ENCODE measurements around the gene TRIM6. TPM values are rescaled to one million over a fixed set of nuclear protein-coding genes. Genes with fewer than 3 reads are reported as not detected.

Gene TRIM6, protein sequence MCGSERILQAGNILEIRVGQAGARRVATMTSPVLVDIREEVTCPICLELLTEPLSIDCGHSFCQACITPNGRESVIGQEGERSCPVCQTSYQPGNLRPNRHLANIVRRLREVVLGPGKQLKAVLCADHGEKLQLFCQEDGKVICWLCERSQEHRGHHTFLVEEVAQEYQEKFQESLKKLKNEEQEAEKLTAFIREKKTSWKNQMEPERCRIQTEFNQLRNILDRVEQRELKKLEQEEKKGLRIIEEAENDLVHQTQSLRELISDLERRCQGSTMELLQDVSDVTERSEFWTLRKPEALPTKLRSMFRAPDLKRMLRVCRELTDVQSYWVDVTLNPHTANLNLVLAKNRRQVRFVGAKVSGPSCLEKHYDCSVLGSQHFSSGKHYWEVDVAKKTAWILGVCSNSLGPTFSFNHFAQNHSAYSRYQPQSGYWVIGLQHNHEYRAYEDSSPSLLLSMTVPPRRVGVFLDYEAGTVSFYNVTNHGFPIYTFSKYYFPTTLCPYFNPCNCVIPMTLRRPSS
- total RNA-seq = 10 to 100 TPM in 1 of 5 donors, 1 to 10 TPM in 1, under 1 TPM in 1, not detected in 2; 0.87 to 10.3 (median 2.6) TPM
- 1 to 10 TPM; 1.1 to 2.3 (median 1.2) TPM for polyA plus RNA-seq
- long read RNA-seq, donor 1 = 0 reads
- long read RNA-seq, donor 2 = 0 reads
- long read RNA-seq, donor 3 = 0 reads
- long read RNA-seq, donor 4 = 0 reads
- long read RNA-seq, donor 5 = 0 reads
- long read RNA-seq, donor 6, partial matches to known transcripts = 0 of 2 reads
- long read RNA-seq, donor 6, other reads (novel, unspliced or antisense) = 0 of 2 reads
- long read RNA-seq, donor 7 = 0 reads
- long read RNA-seq, donor 8 = 0 reads
- long read RNA-seq, donor 9 = 0 reads
- long read RNA-seq, donor 10 = 0 reads

GRCh38 chr11:5596607-5597201 lies at the start of gene TRIM6:
Gene TRIM6, plus strand, starts transcription at chr11:5596637. Its CDS starts 261 bp downstream, at chr11:5596898.
- Histone ChIP-seq H3K27ac (peak within 1 kb of the TSS in 3 of 5 donors; percentile 63 to 80 (median 64)), H3K36me3 (no peaks in the 10 kb centered on the region), H3K9me3 (no peaks in the 10 kb centered on the region), H3K4me1 (peaks cover 5 to 29% (median 21%) of the 10 kb centered on the region in 4 donors), H3K27me3 (no peaks in the 10 kb centered on the region), H3K4me3 (peak within 1 kb of the TSS; percentile 45 to 55 (median 48))
- WGBS, 5 donors = 3 to 8% (median 6%) methylated on average over 20 of the region's 20 CpGs
- TF ChIP-seq POLR2AphosphoS5 (IDR thresholded peaks at IDR 0.05) = no peak
- intact Hi-C loops (cut with DNase I; ENCODE audit: low total_unique reads) = no loop called here
- peak; percentile 35 to 76 for DNase-seq

GRCh38 chr11:5547982-5548381 lies 48.5 kb upstream of the TRIM6 start:
- no peak overlapping the region for H3K4me3 ChIP-seq
- no peaks in the 10 kb centered on the region for H3K9me3 ChIP-seq
- intact Hi-C loops (cut with DNase I; ENCODE audit: low total_unique reads) = no loop called here
- DNase-seq = no peak
- no peak overlapping the region for H3K27ac ChIP-seq
- no peaks in the 10 kb centered on the region for H3K4me1 ChIP-seq
- TF ChIP-seq POLR2A (IDR thresholded peaks at IDR 0.05) (no peak), CTCF (IDR thresholded peaks at IDR 0.05) (no peak), EP300 (IDR thresholded peaks at IDR 0.05) (no peak), POLR2AphosphoS5 (IDR thresholded peaks at IDR 0.05) (no peak)
- 93 to 97% (median 95%) methylated on average over 1 of the region's 1 CpG for WGBS, 5 donors
- no peaks in the 10 kb centered on the region for H3K27me3 ChIP-seq
- H3K36me3 ChIP-seq = no peaks in the 10 kb centered on the region

DNA sequence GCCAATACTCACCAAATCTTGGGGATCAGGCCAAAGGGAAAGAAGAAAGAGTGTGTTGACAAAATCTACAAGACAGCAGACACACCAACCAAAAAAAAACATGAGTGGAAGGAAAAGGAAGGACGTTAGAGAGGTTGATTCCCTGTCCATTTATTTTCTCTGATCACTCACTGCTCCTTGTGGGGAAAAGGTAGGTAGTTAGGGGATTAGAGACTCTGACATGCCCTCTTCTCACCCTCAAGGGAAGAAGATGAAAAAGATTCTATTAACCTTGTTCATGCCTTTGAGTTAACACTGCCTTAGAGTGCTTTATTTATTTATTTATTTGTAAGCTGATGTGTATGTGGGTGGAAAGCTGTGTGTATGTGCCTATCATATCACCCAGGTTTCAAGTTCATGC lies 48.0 kb upstream of the TRIM6 start, which contains the start of gene OR52H1:
Gene OR52H1, minus strand, starts transcription at position 101 of the 400 bp plus-strand sequence. CDS start 3,035 bp downstream, outside the sequence.
- no peaks in the 10 kb centered on the region for H3K4me1 ChIP-seq
- WGBS, 5 donors = 26 to 50% (median 39%) methylated on average over 1 of the region's 1 CpG
- TF ChIP-seq POLR2A (IDR thresholded peaks at IDR 0.05) = no peak
- no peak for TF ChIP-seq CTCF (IDR thresholded peaks at IDR 0.05)
- no peak for TF ChIP-seq POLR2AphosphoS5 (IDR thresholded peaks at IDR 0.05)
- no peak for TF ChIP-seq EP300 (IDR thresholded peaks at IDR 0.05)

DNA sequence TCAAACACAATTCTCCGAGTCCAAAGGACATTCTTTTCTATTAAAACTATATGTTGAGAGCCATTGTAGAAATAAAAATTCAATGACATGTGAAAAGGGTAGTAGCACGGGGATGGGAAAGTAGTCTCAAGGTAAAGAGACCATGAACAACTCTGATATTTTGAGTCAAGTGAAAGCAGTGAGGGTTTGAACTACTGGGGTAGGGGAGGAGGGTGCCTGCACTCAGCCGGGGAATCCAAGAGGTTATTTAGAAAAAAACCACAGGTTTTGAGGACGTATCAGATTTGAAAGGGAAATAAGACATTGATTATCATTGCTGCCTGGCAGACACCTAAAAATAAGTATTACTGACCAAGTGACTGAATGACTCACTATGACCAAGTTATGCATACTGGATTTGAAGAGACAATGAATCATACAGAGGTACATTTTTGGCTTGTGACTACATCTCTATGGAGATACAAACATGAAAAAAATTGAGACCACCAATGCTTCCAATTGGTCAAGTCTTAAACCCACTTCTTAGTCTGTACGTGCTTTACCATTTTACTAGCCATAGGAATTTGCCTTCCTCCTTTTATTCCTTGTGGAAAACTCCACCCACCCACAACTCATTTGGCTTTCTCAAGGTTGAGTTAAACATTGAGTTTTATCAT lies 45.9 kb upstream of the TRIM6 start:
- Histone ChIP-seq H3K9me3 (no peaks in the 10 kb centered on the region), H3K27me3 (no peaks in the 10 kb centered on the region), H3K4me1 (no peaks in the 10 kb centered on the region), H3K27ac (no peak overlapping the region), H3K4me3 (no peak overlapping the region), H3K36me3 (no peaks in the 10 kb centered on the region)
- intact Hi-C loops (cut with DNase I; ENCODE audit: low total_unique reads) = no loop called here
- WGBS, 5 donors = 62 to 74% (median 72%) methylated on average over 5 of the region's 5 CpGs
- no peak for DNase-seq
- TF ChIP-seq POLR2A (IDR thresholded peaks at IDR 0.05) = no peak
- TF ChIP-seq EP300 (IDR thresholded peaks at IDR 0.05) = no peak
- TF ChIP-seq POLR2AphosphoS5 (IDR thresholded peaks at IDR 0.05) = no peak
- TF ChIP-seq CTCF (IDR thresholded peaks at IDR 0.05) = no peak

More for the DNA sequence above, 48.0 kb upstream of the TRIM6 start, which contains the start of gene OR52H1:
- H3K27ac ChIP-seq = no peak within 1 kb of the TSS
- intact Hi-C loops (cut with DNase I; ENCODE audit: low total_unique reads) = no loop called here
- no peak for DNase-seq
- H3K27me3 ChIP-seq = no peaks in the 10 kb centered on the region
- H3K9me3 ChIP-seq = no peaks in the 10 kb centered on the region
- no peak within 1 kb of the TSS for H3K4me3 ChIP-seq
- H3K36me3 ChIP-seq = no peaks in the 10 kb centered on the region

Measured in stomach (tissue), 19 donors.